ENCODE measurements around the gene R3HCC1L.

DNA sequence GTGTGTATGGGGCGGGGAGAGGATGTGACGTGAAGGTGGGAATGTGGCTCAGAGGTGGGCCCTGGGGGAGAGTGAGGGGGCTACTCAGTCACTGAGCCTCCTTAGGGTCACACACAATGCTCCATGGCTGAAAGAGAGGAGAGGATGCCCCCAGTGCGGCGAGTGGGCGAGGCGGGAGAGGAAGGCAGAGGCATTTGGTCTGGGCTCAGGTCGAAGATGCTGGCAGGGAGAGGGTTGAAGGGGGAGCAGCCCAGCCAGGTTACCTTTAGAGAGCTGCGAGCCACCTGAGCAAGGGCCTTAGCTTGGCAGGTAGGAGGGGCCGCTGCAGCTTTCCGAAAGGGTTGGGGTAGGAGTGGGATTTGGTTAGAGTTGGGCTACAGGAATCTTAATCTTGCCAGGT is 138.2 kb downstream of the R3HCC1L start:
- TF ChIP-seq, protein P1, sequence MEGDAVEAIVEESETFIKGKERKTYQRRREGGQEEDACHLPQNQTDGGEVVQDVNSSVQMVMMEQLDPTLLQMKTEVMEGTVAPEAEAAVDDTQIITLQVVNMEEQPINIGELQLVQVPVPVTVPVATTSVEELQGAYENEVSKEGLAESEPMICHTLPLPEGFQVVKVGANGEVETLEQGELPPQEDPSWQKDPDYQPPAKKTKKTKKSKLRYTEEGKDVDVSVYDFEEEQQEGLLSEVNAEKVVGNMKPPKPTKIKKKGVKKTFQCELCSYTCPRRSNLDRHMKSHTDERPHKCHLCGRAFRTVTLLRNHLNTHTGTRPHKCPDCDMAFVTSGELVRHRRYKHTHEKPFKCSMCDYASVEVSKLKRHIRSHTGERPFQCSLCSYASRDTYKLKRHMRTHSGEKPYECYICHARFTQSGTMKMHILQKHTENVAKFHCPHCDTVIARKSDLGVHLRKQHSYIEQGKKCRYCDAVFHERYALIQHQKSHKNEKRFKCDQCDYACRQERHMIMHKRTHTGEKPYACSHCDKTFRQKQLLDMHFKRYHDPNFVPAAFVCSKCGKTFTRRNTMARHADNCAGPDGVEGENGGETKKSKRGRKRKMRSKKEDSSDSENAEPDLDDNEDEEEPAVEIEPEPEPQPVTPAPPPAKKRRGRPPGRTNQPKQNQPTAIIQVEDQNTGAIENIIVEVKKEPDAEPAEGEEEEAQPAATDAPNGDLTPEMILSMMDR (IDR thresholded peaks at IDR 0.05) = no peak
- no peak for TF ChIP-seq POLR2A (IDR thresholded peaks at IDR 0.05; ENCODE audit: low read depth)
- TF ChIP-seq POLR2AphosphoS5 (IDR thresholded peaks at IDR 0.05) = no peak
- no peak for TF ChIP-seq EP300 (IDR thresholded peaks at IDR 0.05)
